Natural killer cell treated with Interleukin-12 subunit alpha and Interleukin-12 subunit beta and Interleukin-15 and Interleukin-18, amount 100 ng/mL, for 72 hours (primary cell): ENCODE data around the gene HID1. TPM values are rescaled to one million over a fixed set of nuclear protein-coding genes. Genes with fewer than 3 reads are reported as not detected.
A peak's percentile ranks its signal among the peaks of the same experiment; 100 is the strongest.

Source experiments
- ATAC-seq, 2 donors: fragments of 150-1000 bp; cut with Tn5 transposase in 1 of 2; sonication (Bioruptor Pico), chemical (Tn5 transposase) in 1 of 2; 2 replicates each; pipeline ENCODE4 v1.10.0; 2021
- DNase-seq: peaks from one replicate; pipeline ENCODE4 v3.0.0; 2022; ENCODE audit warnings: low spot score
- H3K27ac Mint-ChIP-seq, 2 donors: 1 replicate in 1 of 2; 2 replicates in 1 of 2; pipeline ENCODE4 v1.8.0; 2022; ENCODE audit warnings: mixed read lengths in 2 of 2, mild to moderate bottlenecking in 1 of 2, moderate library complexity in 1 of 2
- H3K27me3 Mint-ChIP-seq, 2 donors: 1 replicate in 1 of 2; 2 replicates in 1 of 2; pipeline ENCODE4 v1.8.0; 2022; ENCODE audit warnings: mixed read lengths in 2 of 2
- H3K36me3 Mint-ChIP-seq: one replicate; pipeline ENCODE4 v1.8.0; 2022; ENCODE audit warnings: mixed read lengths
- H3K4me1 Mint-ChIP-seq, 2 donors: 1 replicate in 1 of 2; 2 replicates in 1 of 2; pipeline ENCODE4 v1.8.0; 2022; ENCODE audit warnings: low read depth in 2 of 2, mixed read lengths in 2 of 2, mild to moderate bottlenecking in 1 of 2
- H3K4me3 Mint-ChIP-seq: one replicate; pipeline ENCODE4 v1.8.0; 2022; ENCODE audit warnings: mixed read lengths
- H3K9me3 Mint-ChIP-seq: 2 replicates; pipeline ENCODE4 v1.8.0; 2022; ENCODE audit warnings: mixed read lengths
- total RNA-seq, 2 donors: library from RNA; stranded (reverse); gene quantifications; one replicate each; pipeline ENCODE4 v1.2.3, GENCODE V29; 2022

HID1 gene
- total RNA-seq, 2 donors from 2014 or later: 0.47 to 0.83 TPM

- no peaks in the 10 kb centered on the region for H3K9me3 Mint-ChIP-seq
- H3K27ac Mint-ChIP-seq: no peak overlapping the region
- H3K36me3 Mint-ChIP-seq: no peaks in the 10 kb centered on the region
- ATAC-seq (no peak), DNase-seq (no peak)
- H3K27me3 Mint-ChIP-seq: peaks cover 35 to 46% of the 10 kb centered on the region in 2 donors
- H3K4me1 Mint-ChIP-seq: no peaks in the 10 kb centered on the region
- H3K4me3 Mint-ChIP-seq: no peak overlapping the region
These were observed 31.3 kb downstream of the HID1 start for GRCh38 chr17:74941128-74941725.

- Mint-ChIP-seq H3K9me3 (no peaks in the 10 kb centered on the region), H3K27ac (no peak overlapping the region), H3K4me1 (no peaks in the 10 kb centered on the region), H3K36me3 (no peaks in the 10 kb centered on the region), H3K4me3 (no peak overlapping the region), H3K27me3 (peaks cover 35 to 48% of the 10 kb centered on the region in 2 donors)
- DNase-seq: no peak
- no peak for ATAC-seq
These were observed 33.0 kb downstream of the HID1 start for GRCh38 chr17:74939534-74939933.

GRCh38 chr17:74938194-74938950 lies 34.2 kb downstream of the HID1 start:
- Mint-ChIP-seq H3K27ac (no peak overlapping the region), H3K36me3 (no peaks in the 10 kb centered on the region), H3K9me3 (no peaks in the 10 kb centered on the region), H3K4me1 (no peaks in the 10 kb centered on the region), H3K27me3 (peaks cover 36 to 48% of the 10 kb centered on the region in 2 donors), H3K4me3 (no peak overlapping the region)
- ATAC-seq (no peak), DNase-seq (no peak)

- no peak for DNase-seq
- no peak overlapping the region for H3K27ac Mint-ChIP-seq
- no peak for ATAC-seq
- no peak overlapping the region for H3K4me3 Mint-ChIP-seq
- H3K36me3 Mint-ChIP-seq: no peaks in the 10 kb centered on the region
- no peaks in the 10 kb centered on the region for H3K9me3 Mint-ChIP-seq
- H3K27me3 Mint-ChIP-seq: peaks cover 36 to 46% of the 10 kb centered on the region in 2 donors
- no peaks in the 10 kb centered on the region for H3K4me1 Mint-ChIP-seq
These were observed 35.2 kb downstream of the HID1 start for GRCh38 chr17:74937064-74938051.

- H3K9me3 Mint-ChIP-seq: no peaks in the 10 kb centered on the region
- no peak overlapping the region for H3K27ac Mint-ChIP-seq
- ATAC-seq: no peak
- no peak overlapping the region for H3K4me3 Mint-ChIP-seq
- DNase-seq: no peak
- no peaks in the 10 kb centered on the region for H3K4me1 Mint-ChIP-seq
- peaks cover 37 to 46% of the 10 kb centered on the region in 2 donors for H3K27me3 Mint-ChIP-seq
- H3K36me3 Mint-ChIP-seq: no peaks in the 10 kb centered on the region
These were observed 36.1 kb downstream of the HID1 start for GRCh38 chr17:74936470-74936799.

- no peaks in the 10 kb centered on the region for H3K9me3 Mint-ChIP-seq
- H3K27ac Mint-ChIP-seq: no peak within 1 kb of the TSS
- DNase-seq (no peak), ATAC-seq (no peak)
- H3K4me3 Mint-ChIP-seq: no peak within 1 kb of the TSS
- H3K36me3 Mint-ChIP-seq: no peaks in the 10 kb centered on the region
- peaks cover 0 to 4% of the 10 kb centered on the region in 2 donors for H3K4me1 Mint-ChIP-seq
- H3K27me3 Mint-ChIP-seq: peaks cover 43 to 50% of the 10 kb centered on the region in 2 donors
These were observed 36.7 kb downstream of the HID1 start, which contains the start of gene OTOP3 for GRCh38 chr17:74935585-74936469. OTOP3 (plus strand) TSS chr17:74935898; CDS start chr17:74935922, 24 bp downstream.

GRCh38 chr17:74935048-74935447 lies 37.5 kb downstream of the HID1 start:
- Mint-ChIP-seq H3K4me3 (no peak overlapping the region), H3K36me3 (no peaks in the 10 kb centered on the region), H3K27ac (no peak overlapping the region), H3K4me1 (peaks cover 0 to 4% of the 10 kb centered on the region in 2 donors), H3K27me3 (peaks cover 48 to 54% of the 10 kb centered on the region in 2 donors), H3K9me3 (no peaks in the 10 kb centered on the region)
- ATAC-seq: no peak
- no peak for DNase-seq

- Mint-ChIP-seq H3K9me3 (no peaks in the 10 kb centered on the region), H3K4me3 (no peak overlapping the region), H3K27ac (peak overlapping the region in 1 of 2 donors; percentile 59), H3K4me1 (peaks cover 0 to 4% of the 10 kb centered on the region in 2 donors), H3K36me3 (no peaks in the 10 kb centered on the region), H3K27me3 (peaks cover 36 to 39% of the 10 kb centered on the region in 2 donors)
- peak in 1 of 2 donors; percentile 15 for ATAC-seq
- no peak for DNase-seq
These were observed 42.0 kb downstream of the HID1 start for GRCh38 chr17:74930535-74931036.

GRCh38 chr17:74928786-74929185 lies 43.8 kb downstream of the HID1 start:
- DNase-seq: no peak
- Mint-ChIP-seq H3K36me3 (no peaks in the 10 kb centered on the region), H3K27me3 (peaks cover 34 to 47% of the 10 kb centered on the region in 2 donors)

GRCh38 chr17:74925242-74925641 lies 47.3 kb downstream of the HID1 start:
- no peak overlapping the region for H3K4me3 Mint-ChIP-seq
- ATAC-seq: no peak
- no peak for DNase-seq
- no peaks in the 10 kb centered on the region for H3K9me3 Mint-ChIP-seq
- no peak overlapping the region for H3K27ac Mint-ChIP-seq
- H3K4me1 Mint-ChIP-seq: peaks cover 0 to 5% of the 10 kb centered on the region in 2 donors
- no peaks in the 10 kb centered on the region for H3K36me3 Mint-ChIP-seq
- peaks cover 23 to 34% of the 10 kb centered on the region in 2 donors for H3K27me3 Mint-ChIP-seq

More at GRCh38 chr17:74928786-74929185, 43.8 kb downstream of the HID1 start:
- no peak for ATAC-seq
- H3K9me3 Mint-ChIP-seq: no peaks in the 10 kb centered on the region
- peaks cover 2 to 4% of the 10 kb centered on the region in 2 donors for H3K4me1 Mint-ChIP-seq
- no peak overlapping the region for H3K4me3 Mint-ChIP-seq
- no peak overlapping the region for H3K27ac Mint-ChIP-seq

- Mint-ChIP-seq H3K4me3 (peak within 1 kb of the TSS; percentile 58), H3K36me3 (no peaks in the 10 kb centered on the region), H3K27me3 (peaks cover 23 to 34% of the 10 kb centered on the region in 2 donors)
These were observed 48.2 kb downstream of the HID1 start, which contains the start of gene OTOP2 for GRCh38 chr17:74924250-74924948. OTOP2 (plus strand) TSS chr17:74924273; CDS start chr17:74924633, 360 bp downstream.

More at GRCh38 chr17:74924250-74924948, 48.2 kb downstream of the HID1 start, which contains the start of gene OTOP2:
- ATAC-seq: no peak
- Mint-ChIP-seq H3K4me1 (peaks cover 0 to 5% of the 10 kb centered on the region in 2 donors), H3K27ac (no peak within 1 kb of the TSS), H3K9me3 (no peaks in the 10 kb centered on the region)
- no peak for DNase-seq
